Dendritic cell treated with granulocyte-macrophage colony-stimulating factor and Interleukin-4, amounts not matched to agents 40 ng/mL and 50 ng/mL, for 4 days (primary cell): ENCODE measurements around the gene PARD3.

ENCODE experiments used
- H3K27ac Mint-ChIP-seq: one replicate; pipeline ENCODE4 v1.8.0; 2022; ENCODE audit warnings: mild to moderate bottlenecking, mixed read lengths
- H3K27me3 Mint-ChIP-seq: one replicate; pipeline ENCODE4 v1.8.0; 2022; ENCODE audit warnings: mild to moderate bottlenecking, mixed read lengths
- H3K36me3 Mint-ChIP-seq: one replicate; pipeline ENCODE4 v1.8.0; 2022; ENCODE audit warnings: low read depth, mixed read lengths
- H3K4me1 Mint-ChIP-seq: one replicate; pipeline ENCODE4 v1.8.0; 2022; ENCODE audit warnings: low read depth, mixed read lengths
- H3K4me3 Mint-ChIP-seq: one replicate; pipeline ENCODE4 v1.8.0; 2022; ENCODE audit warnings: mild to moderate bottlenecking, moderate library complexity, mixed read lengths
- H3K9me3 Mint-ChIP-seq: one replicate; pipeline ENCODE4 v1.8.0; 2022; ENCODE audit warnings: mixed read lengths
- intact Hi-C: fragments of 100-400 bp; cut with micrococcal nuclease; formaldehyde crosslinking; loops from one replicate; pipeline ENCODE4 v1.15.0; 2022

PARD3 gene

DNA sequence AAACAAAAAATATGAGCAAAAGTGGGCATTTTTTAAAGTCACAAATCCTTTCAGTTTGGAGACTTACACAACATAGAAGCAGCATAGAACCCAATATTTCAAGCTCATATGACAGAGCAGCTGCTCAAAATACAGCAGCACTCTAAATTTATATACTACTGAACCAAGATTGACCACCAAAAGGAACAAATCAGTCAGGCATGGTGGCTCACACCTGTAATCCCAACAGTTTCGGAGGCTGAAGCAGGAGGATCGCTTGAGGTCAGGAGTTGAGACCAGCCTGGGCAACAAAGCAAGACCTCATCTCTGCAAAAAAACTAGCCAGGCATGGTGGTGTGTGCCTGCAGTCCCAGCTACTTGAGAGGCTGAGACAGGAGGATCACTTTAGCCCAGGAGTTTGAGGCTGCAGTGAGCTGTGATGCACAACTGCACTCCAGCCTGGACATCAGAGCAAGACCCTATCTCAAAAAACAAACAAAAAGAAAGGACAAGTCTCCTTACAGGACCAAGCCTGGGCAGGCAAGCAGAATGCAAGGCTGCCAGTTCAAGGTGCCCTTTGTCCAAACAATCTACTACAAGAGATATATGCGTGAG is 40.0 kb downstream of the PARD3 start:
- H3K4me1 Mint-ChIP-seq, result no peaks in the 10 kb centered on the region
- intact Hi-C loops, result no loop called here
- no peak overlapping the region for H3K27ac Mint-ChIP-seq
- H3K27me3 Mint-ChIP-seq, result peaks cover 2% of the 10 kb centered on the region
- no peaks in the 10 kb centered on the region for H3K9me3 Mint-ChIP-seq
- H3K4me3 Mint-ChIP-seq, result no peak overlapping the region
- no peaks in the 10 kb centered on the region for H3K36me3 Mint-ChIP-seq

GRCh38 chr10:34773636-34774630 is 41.2 kb downstream of the PARD3 start:
- Mint-ChIP-seq H3K4me3 (no peak overlapping the region), H3K27ac (no peak overlapping the region), H3K36me3 (no peaks in the 10 kb centered on the region), H3K4me1 (no peaks in the 10 kb centered on the region), H3K9me3 (no peaks in the 10 kb centered on the region), H3K27me3 (peaks cover 8% of the 10 kb centered on the region)
- intact Hi-C loops, result no loop called here

- Mint-ChIP-seq H3K9me3 (no peaks in the 10 kb centered on the region), H3K27ac (no peak overlapping the region), H3K27me3 (peaks cover 8% of the 10 kb centered on the region), H3K4me1 (no peaks in the 10 kb centered on the region), H3K4me3 (no peak overlapping the region), H3K36me3 (no peaks in the 10 kb centered on the region)
- intact Hi-C loops, result no loop called here
Observed at GRCh38 chr10:34771525-34771924, 43.6 kb downstream of the PARD3 start.

- H3K9me3 Mint-ChIP-seq, result no peaks in the 10 kb centered on the region
- no peak overlapping the region for H3K27ac Mint-ChIP-seq
- intact Hi-C loops, result no loop called here
- no peaks in the 10 kb centered on the region for H3K36me3 Mint-ChIP-seq
- no peak overlapping the region for H3K4me3 Mint-ChIP-seq
- H3K4me1 Mint-ChIP-seq, result no peaks in the 10 kb centered on the region
- H3K27me3 Mint-ChIP-seq, result peaks cover 8% of the 10 kb centered on the region
Observed at GRCh38 chr10:34771106-34771505, 44.0 kb downstream of the PARD3 start.

DNA sequence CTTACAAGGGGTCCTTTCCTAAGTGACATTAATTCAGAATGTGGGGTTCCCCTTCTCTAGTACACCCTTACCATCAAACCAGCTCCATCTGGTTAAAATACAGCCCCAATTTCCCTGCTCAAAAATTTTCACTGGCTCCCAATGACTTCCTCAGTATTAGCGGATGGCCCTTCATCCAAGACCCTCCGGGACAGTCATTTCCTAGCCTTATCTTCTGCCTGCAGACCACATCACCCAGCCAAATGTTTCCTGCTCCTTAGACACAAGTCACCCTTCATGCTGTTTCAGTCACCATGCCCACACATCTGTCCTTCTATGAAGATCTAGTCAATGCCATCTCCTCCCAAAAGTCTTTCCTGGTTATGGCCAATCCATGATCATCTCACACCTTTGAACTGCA is 45.2 kb downstream of the PARD3 start:
- H3K27ac Mint-ChIP-seq, result no peak overlapping the region
- H3K36me3 Mint-ChIP-seq, result no peaks in the 10 kb centered on the region
- H3K4me3 Mint-ChIP-seq, result no peak overlapping the region
- peaks cover 6% of the 10 kb centered on the region for H3K27me3 Mint-ChIP-seq
- no peaks in the 10 kb centered on the region for H3K9me3 Mint-ChIP-seq
- intact Hi-C loops, result no loop called here
- no peaks in the 10 kb centered on the region for H3K4me1 Mint-ChIP-seq

- no peaks in the 10 kb centered on the region for H3K4me1 Mint-ChIP-seq
- peaks cover 6% of the 10 kb centered on the region for H3K27me3 Mint-ChIP-seq
- intact Hi-C loops, result no loop called here
- no peaks in the 10 kb centered on the region for H3K36me3 Mint-ChIP-seq
- no peak overlapping the region for H3K4me3 Mint-ChIP-seq
- H3K27ac Mint-ChIP-seq, result no peak overlapping the region
- H3K9me3 Mint-ChIP-seq, result no peaks in the 10 kb centered on the region
Observed at GRCh38 chr10:34768972-34769330, 46.1 kb downstream of the PARD3 start.

DNA sequence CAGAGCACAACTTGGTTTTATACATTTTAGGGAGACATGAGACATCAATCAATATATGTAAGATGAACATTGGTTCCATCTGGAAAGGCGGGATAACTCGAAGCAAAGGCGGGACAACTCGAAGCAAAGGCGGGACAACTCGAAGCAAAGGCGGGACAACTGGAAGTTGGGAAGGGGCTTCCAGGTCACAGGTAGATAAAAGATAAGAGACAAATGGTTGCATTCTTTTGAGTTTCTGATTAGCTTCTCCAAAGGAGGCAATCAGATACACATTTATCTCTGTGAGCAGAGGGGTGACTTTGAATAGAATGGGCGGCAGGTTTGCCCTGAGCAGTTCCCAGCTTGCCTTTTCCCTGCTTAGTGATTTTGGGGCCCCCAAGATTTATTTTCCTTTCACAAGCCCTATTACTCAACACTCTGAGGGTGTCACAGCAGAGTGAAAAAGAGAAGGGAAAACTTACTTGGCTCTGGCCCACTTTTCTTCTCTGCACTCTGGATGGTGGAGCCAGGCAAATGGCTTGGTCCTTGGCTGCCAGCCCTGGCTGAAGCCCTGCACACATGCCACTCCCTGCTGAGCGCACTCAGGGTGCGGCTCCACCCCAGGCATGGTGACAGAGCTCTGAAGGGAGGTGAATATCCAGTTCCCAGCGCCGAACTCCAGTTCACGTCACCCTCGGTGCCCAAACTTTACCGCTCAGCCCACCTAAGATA is 46.7 kb downstream of the PARD3 start:
- Mint-ChIP-seq H3K36me3 (no peaks in the 10 kb centered on the region), H3K9me3 (no peaks in the 10 kb centered on the region), H3K4me1 (no peaks in the 10 kb centered on the region), H3K27me3 (peaks cover 6% of the 10 kb centered on the region), H3K4me3 (no peak overlapping the region), H3K27ac (no peak overlapping the region)
- intact Hi-C loops, result no loop called here

GRCh38 chr10:34766811-34767494 is 48.1 kb downstream of the PARD3 start:
- no peak overlapping the region for H3K4me3 Mint-ChIP-seq
- no peaks in the 10 kb centered on the region for H3K9me3 Mint-ChIP-seq
- H3K27me3 Mint-ChIP-seq, result peaks cover 6% of the 10 kb centered on the region
- intact Hi-C loops, result no loop called here
- no peak overlapping the region for H3K27ac Mint-ChIP-seq
- H3K36me3 Mint-ChIP-seq, result no peaks in the 10 kb centered on the region
- H3K4me1 Mint-ChIP-seq, result no peaks in the 10 kb centered on the region

GRCh38 chr10:34766266-34766600 is 48.9 kb downstream of the PARD3 start:
- H3K4me1 Mint-ChIP-seq, result no peaks in the 10 kb centered on the region
- peaks cover 6% of the 10 kb centered on the region for H3K27me3 Mint-ChIP-seq
- H3K36me3 Mint-ChIP-seq, result no peaks in the 10 kb centered on the region
- H3K9me3 Mint-ChIP-seq, result no peaks in the 10 kb centered on the region
- no peak overlapping the region for H3K27ac Mint-ChIP-seq
- intact Hi-C loops, result no loop called here
- no peak overlapping the region for H3K4me3 Mint-ChIP-seq

DNA sequence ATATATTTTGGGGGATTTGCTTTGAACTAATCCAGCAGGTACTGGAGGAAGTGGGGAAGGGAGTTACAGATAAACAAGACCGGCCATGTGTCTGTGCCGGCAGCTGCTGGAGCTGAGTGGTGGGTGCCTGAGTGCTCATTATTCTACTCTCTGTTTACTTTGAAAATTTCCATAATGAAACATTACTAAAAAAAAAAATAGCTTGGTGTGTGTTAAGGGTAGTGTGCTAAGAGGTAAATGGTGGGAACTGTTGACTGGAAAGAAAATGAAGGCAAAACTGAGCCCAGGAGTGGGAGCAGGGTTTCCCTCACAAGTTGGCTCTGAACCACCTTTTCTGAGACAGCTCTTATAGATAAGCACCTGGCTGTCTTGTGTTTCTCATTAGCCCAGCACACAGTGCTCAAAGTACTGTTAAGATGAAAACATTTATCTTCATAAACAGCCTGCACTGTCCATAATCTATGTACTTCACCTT is 50.6 kb downstream of the PARD3 start:
- Mint-ChIP-seq H3K36me3 (no peaks in the 10 kb centered on the region), H3K9me3 (no peaks in the 10 kb centered on the region), H3K4me1 (no peaks in the 10 kb centered on the region), H3K27ac (no peak overlapping the region), H3K4me3 (no peak overlapping the region), H3K27me3 (peaks cover 2% of the 10 kb centered on the region)
- intact Hi-C loops, result no loop called here

DNA sequence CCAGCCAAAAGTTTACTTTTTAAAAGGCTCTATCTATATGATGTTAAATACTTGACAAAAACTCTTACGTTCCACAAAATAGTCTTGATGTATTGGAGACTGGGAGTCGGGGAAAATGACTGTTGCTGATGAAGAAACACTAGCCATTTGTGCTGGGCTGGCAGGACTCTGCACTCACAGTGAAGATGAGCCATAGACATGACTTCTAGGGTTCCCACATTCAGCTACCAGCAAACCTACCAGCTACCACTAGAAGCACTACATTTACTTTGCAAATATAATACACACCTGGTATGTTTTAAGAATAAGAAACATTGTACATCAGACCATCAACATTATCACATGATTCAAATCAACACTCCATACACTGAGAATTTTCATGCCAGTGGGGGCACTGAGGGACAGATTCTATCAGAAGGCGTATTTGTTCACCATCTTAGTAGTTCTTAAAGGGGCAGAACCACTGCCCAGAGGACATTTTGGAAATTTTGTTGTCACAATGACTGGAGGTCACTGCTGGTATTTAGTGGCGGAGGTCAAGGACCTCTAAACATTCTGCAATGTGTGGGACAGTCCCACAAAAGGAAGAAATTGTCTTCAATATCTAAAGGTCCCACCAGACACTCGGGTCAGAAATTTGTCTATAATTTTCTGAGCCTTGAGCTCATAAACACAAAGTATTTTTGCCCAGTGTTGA is 52.3 kb downstream of the PARD3 start:
- intact Hi-C loops, result no loop called here
- Mint-ChIP-seq H3K4me3 (no peak overlapping the region), H3K4me1 (peaks cover 6% of the 10 kb centered on the region), H3K9me3 (no peaks in the 10 kb centered on the region), H3K27ac (no peak overlapping the region), H3K36me3 (no peaks in the 10 kb centered on the region), H3K27me3 (no peaks in the 10 kb centered on the region)

DNA sequence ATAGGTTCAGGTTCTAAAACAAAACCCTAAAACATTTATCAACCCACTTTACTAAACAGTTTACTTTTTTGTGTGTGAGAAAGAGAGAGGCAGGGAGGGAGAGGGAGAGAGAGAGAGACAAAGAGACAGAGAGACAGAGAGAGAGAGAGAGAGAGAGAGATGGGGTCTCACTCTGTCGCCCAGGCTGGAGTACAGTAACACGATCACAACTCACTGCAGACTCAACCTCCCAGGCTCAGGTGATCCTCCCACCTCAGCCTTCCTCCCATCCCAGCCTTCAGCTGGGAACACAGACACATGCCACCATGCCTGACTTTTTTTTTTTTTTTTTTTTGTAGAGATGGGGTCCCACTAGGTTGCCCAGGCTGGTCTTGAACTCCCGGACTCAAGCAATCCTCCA is 52.9 kb downstream of the PARD3 start:
- Mint-ChIP-seq H3K36me3 (no peaks in the 10 kb centered on the region), H3K27me3 (no peaks in the 10 kb centered on the region), H3K9me3 (no peaks in the 10 kb centered on the region), H3K4me3 (no peak overlapping the region), H3K4me1 (peaks cover 6% of the 10 kb centered on the region), H3K27ac (no peak overlapping the region)
- intact Hi-C loops, result no loop called here

GRCh38 chr10:34761453-34761852 is 53.6 kb downstream of the PARD3 start:
- H3K36me3 Mint-ChIP-seq, result no peaks in the 10 kb centered on the region
- H3K27me3 Mint-ChIP-seq, result no peaks in the 10 kb centered on the region
- intact Hi-C loops, result no loop called here
- H3K4me1 Mint-ChIP-seq, result peaks cover 6% of the 10 kb centered on the region
- no peak overlapping the region for H3K4me3 Mint-ChIP-seq
- H3K9me3 Mint-ChIP-seq, result no peaks in the 10 kb centered on the region
- H3K27ac Mint-ChIP-seq, result no peak overlapping the region
